ENCODE data around the gene EPM2A. TPM values are rescaled to one million over a fixed set of nuclear protein-coding genes. Genes with fewer than 3 reads are reported as not detected.

The EPM2A gene
- polyA plus RNA-seq, 1 donor (not counting 4 experiments of a cell fraction or from before 2014, with no cell fraction given), result 2.4 TPM

DNA sequence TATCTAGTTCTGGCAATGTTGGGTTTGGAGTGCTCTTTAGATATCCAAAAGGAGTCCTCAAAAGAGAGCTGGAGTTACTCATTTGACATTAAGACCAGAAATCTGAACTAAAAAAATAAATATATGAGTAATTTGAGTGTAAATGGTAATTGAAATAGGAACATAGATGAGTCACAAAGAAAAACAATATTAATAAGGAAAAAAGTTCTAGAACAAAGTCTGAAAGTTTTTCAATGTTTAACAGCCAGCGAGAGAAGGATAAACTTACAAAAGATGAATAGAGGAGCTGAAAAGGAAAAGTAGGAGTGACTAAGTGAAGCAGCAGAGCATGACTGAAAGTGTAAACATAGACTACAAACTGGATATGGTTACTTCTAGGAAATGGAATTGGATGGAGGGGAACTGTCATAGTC is 46.8 kb downstream of the EPM2A start:
- no peaks in the 10 kb centered on the region for H3K9me1 ChIP-seq (ENCODE audit: control insufficient read depth, extremely low read depth, insufficient read depth, low read length)
- no peaks in the 10 kb centered on the region for H4K20me1 ChIP-seq (ENCODE audit: control insufficient read depth, extremely low read depth, insufficient read depth, low read length)
- no peak overlapping the region for H3K4me3 ChIP-seq (ENCODE audit: control insufficient read depth in 2 of 3, extremely low read depth in 1 of 3, insufficient read depth in 2 of 3, low read depth in 1 of 3, low read length in 3 of 3)
- no peaks in the 10 kb centered on the region for H3K4me1 ChIP-seq (ENCODE audit: control insufficient read depth, extremely low read depth, insufficient read depth, low read length)
- no peaks in the 10 kb centered on the region for H3K27me3 ChIP-seq (ENCODE audit: control insufficient read depth, extremely low read depth, insufficient read depth, low read length)
- no peak overlapping the region for H3K9ac ChIP-seq (ENCODE audit: control insufficient read depth, extremely low read depth, insufficient read depth, low read length)
- FAIRE-seq, result no peak
- H3K36me3 ChIP-seq (ENCODE audit: control insufficient read depth in 2 of 2, extremely low read depth in 1 of 2, insufficient read depth in 2 of 2, low read length in 2 of 2), result no peaks in the 10 kb centered on the region
- no peak overlapping the region for H2AFZ ChIP-seq (ENCODE audit: control insufficient read depth, low read length)
- dilution Hi-C loops (cut with MboI; ENCODE audit: extremely low pct_ligation_motif_present, low sequenced_read_pairs), result no loop called here
- H3K27ac ChIP-seq (ENCODE audit: control insufficient read depth, insufficient read depth, low read length), result no peak overlapping the region
- H3K79me2 ChIP-seq (ENCODE audit: control insufficient read depth, insufficient read depth, low read length), result no peaks in the 10 kb centered on the region
- H3K4me2 ChIP-seq (ENCODE audit: control insufficient read depth, extremely low read depth, insufficient read depth, low read depth, low read length), result no peak overlapping the region
- H3K9me3 ChIP-seq (ENCODE audit: control insufficient read depth, low read depth, low read length), result no peaks in the 10 kb centered on the region
- DNase-seq (ENCODE audit: low read depth, low spot score), result no peak
- TF ChIP-seq EZH2 (IDR thresholded peaks at IDR 0.05; ENCODE audit: low read length), result no peak
- TF ChIP-seq, protein P1, sequence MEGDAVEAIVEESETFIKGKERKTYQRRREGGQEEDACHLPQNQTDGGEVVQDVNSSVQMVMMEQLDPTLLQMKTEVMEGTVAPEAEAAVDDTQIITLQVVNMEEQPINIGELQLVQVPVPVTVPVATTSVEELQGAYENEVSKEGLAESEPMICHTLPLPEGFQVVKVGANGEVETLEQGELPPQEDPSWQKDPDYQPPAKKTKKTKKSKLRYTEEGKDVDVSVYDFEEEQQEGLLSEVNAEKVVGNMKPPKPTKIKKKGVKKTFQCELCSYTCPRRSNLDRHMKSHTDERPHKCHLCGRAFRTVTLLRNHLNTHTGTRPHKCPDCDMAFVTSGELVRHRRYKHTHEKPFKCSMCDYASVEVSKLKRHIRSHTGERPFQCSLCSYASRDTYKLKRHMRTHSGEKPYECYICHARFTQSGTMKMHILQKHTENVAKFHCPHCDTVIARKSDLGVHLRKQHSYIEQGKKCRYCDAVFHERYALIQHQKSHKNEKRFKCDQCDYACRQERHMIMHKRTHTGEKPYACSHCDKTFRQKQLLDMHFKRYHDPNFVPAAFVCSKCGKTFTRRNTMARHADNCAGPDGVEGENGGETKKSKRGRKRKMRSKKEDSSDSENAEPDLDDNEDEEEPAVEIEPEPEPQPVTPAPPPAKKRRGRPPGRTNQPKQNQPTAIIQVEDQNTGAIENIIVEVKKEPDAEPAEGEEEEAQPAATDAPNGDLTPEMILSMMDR (optimal IDR thresholded peaks at IDR 0.05 in 1 of 3, IDR thresholded peaks at IDR 0.05 in 1 of 3, conservative IDR thresholded peaks at IDR 0.05 in 1 of 3; ENCODE audit: extremely low read depth in 1 of 3, insufficient read depth in 2 of 3, low read length in 3 of 3), result no peak

DNA sequence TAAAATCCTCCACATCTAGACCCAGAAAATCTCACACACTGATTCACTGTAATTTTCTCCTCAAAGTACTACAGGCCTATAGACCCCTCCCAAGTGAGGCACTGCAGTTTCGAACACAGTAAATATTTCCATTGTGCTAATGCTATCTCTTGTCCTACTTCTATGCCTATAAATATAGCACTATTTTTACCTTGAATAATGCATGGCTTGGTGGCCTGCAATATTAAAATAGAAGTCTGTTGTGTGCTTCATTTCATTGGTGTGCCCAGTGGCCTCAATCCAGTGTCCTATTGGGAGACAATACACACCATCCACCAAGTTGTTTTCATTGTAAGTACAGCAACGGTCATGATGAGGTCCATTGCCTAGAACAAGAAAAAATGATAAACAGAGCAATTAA is 49.4 kb downstream of the EPM2A start:
- Histone ChIP-seq H3K4me2 (ENCODE audit: control insufficient read depth, extremely low read depth, insufficient read depth, low read depth, low read length) (no peak overlapping the region), H3K4me1 (ENCODE audit: control insufficient read depth, extremely low read depth, insufficient read depth, low read length) (no peaks in the 10 kb centered on the region), H3K27ac (ENCODE audit: control insufficient read depth, insufficient read depth, low read length) (no peak overlapping the region), H3K27me3 (ENCODE audit: control insufficient read depth, extremely low read depth, insufficient read depth, low read length) (no peaks in the 10 kb centered on the region), H4K20me1 (ENCODE audit: control insufficient read depth, extremely low read depth, insufficient read depth, low read length) (no peaks in the 10 kb centered on the region), H3K9me3 (ENCODE audit: control insufficient read depth, low read depth, low read length) (no peaks in the 10 kb centered on the region), H3K9me1 (ENCODE audit: control insufficient read depth, extremely low read depth, insufficient read depth, low read length) (no peaks in the 10 kb centered on the region), H3K79me2 (ENCODE audit: control insufficient read depth, insufficient read depth, low read length) (no peaks in the 10 kb centered on the region), H3K36me3 (ENCODE audit: control insufficient read depth in 2 of 2, extremely low read depth in 1 of 2, insufficient read depth in 2 of 2, low read length in 2 of 2) (no peaks in the 10 kb centered on the region), H2AFZ (ENCODE audit: control insufficient read depth, low read length) (no peak overlapping the region), H3K9ac (ENCODE audit: control insufficient read depth, extremely low read depth, insufficient read depth, low read length) (no peak overlapping the region), H3K4me3 (ENCODE audit: control insufficient read depth in 2 of 3, extremely low read depth in 1 of 3, insufficient read depth in 2 of 3, low read depth in 1 of 3, low read length in 3 of 3) (no peak overlapping the region)
- dilution Hi-C loops (cut with MboI; ENCODE audit: extremely low pct_ligation_motif_present, low sequenced_read_pairs), result no loop called here
- TF ChIP-seq, protein P1 (optimal IDR thresholded peaks at IDR 0.05 in 1 of 3, IDR thresholded peaks at IDR 0.05 in 1 of 3, conservative IDR thresholded peaks at IDR 0.05 in 1 of 3; ENCODE audit: extremely low read depth in 1 of 3, insufficient read depth in 2 of 3, low read length in 3 of 3), result no peak
- no peak for FAIRE-seq
- DNase-seq (ENCODE audit: low read depth, low spot score), result no peak

All from keratinocyte (primary cell).